GM20000 (cell line): Measurements from ENCODE around the gene ADAD2.

Source experiments
- DNase-seq: peaks from one replicate; pipeline ENCODE4 v3.0.0; 2012; ENCODE audit warnings: low spot score
- CTCF ChIP-seq: IDR thresholded peaks from 2 replicates; pipeline ENCODE4 v1.5.1; 2012; ENCODE audit warnings: mild to moderate bottlenecking, control low read depth; ENCODE audit errors: extremely low read depth, missing control alignments

ADAD2 gene

GRCh38 chr16:84218956-84219355 lies 28.0 kb downstream of the ADAD2 start:
- no peak for TF ChIP-seq CTCF
- DNase-seq, result no peak

- TF ChIP-seq CTCF, result no peak
- no peak for DNase-seq
Observed at GRCh38 chr16:84220851-84221250, 29.9 kb downstream of the ADAD2 start.

- no peak for DNase-seq
Observed at GRCh38 chr16:84223456-84223855, 32.5 kb downstream of the ADAD2 start.

GRCh38 chr16:84224554-84224953 lies 33.6 kb downstream of the ADAD2 start:
- TF ChIP-seq CTCF, result no peak
- no peak for DNase-seq

More at GRCh38 chr16:84223456-84223855, 32.5 kb downstream of the ADAD2 start:
- no peak for TF ChIP-seq CTCF

- no peak for DNase-seq
- TF ChIP-seq CTCF, result no peak
Observed at GRCh38 chr16:84225126-84225525, 34.2 kb downstream of the ADAD2 start.

- DNase-seq, result no peak
- no peak for TF ChIP-seq CTCF
Observed at GRCh38 chr16:84225571-84225970, 34.6 kb downstream of the ADAD2 start.

GRCh38 chr16:84226026-84226425 lies 35.1 kb downstream of the ADAD2 start:
- TF ChIP-seq CTCF, result no peak
- no peak for DNase-seq
